AML-193 (cell line): ENCODE measurements around the gene FHIT.

Experiments used
- DNase-seq, 2 experiments: peaks; one replicate each; lab custom pipeline; 2025; lab: John Stamatoyannopoulos, UW

Gene FHIT

GRCh38 chr3:60330107-60330506, 921.1 kb downstream of the FHIT start:
- no peak for DNase-seq

- DNase-seq = no peak
Observed at GRCh38 chr3:60325610-60326170, 925.6 kb downstream of the FHIT start.

GRCh38 chr3:60323651-60324050, 927.6 kb downstream of the FHIT start:
- no peak for DNase-seq

GRCh38 chr3:60323180-60323579, 928.1 kb downstream of the FHIT start:
- no peak for DNase-seq

GRCh38 chr3:60322298-60322856, 928.9 kb downstream of the FHIT start:
- DNase-seq = no peak

GRCh38 chr3:60319179-60319858, 931.9 kb downstream of the FHIT start:
- DNase-seq = no peak

- no peak for DNase-seq
Observed at GRCh38 chr3:60316121-60316797, 935.0 kb downstream of the FHIT start.

GRCh38 chr3:60313951-60314461, 937.2 kb downstream of the FHIT start:
- DNase-seq = no peak

GRCh38 chr3:60313231-60313798, 937.9 kb downstream of the FHIT start:
- no peak for DNase-seq

- no peak for DNase-seq
Observed at GRCh38 chr3:60309539-60310268, 941.5 kb downstream of the FHIT start.

- DNase-seq = no peak
Observed at GRCh38 chr3:60308808-60309207, 942.4 kb downstream of the FHIT start.

- no peak for DNase-seq
Observed at GRCh38 chr3:60307562-60308199, 943.6 kb downstream of the FHIT start.

GRCh38 chr3:60304112-60304511, 947.1 kb downstream of the FHIT start:
- no peak for DNase-seq

- no peak for DNase-seq
Observed at GRCh38 chr3:60303160-60303559, 948.1 kb downstream of the FHIT start.

GRCh38 chr3:60301142-60301541, 950.1 kb downstream of the FHIT start:
- no peak for DNase-seq

GRCh38 chr3:60298141-60298540, 953.1 kb downstream of the FHIT start:
- no peak for DNase-seq

GRCh38 chr3:60294181-60294580, 957.1 kb downstream of the FHIT start:
- no peak for DNase-seq

GRCh38 chr3:60291115-60291514, 960.1 kb downstream of the FHIT start:
- DNase-seq = no peak

- DNase-seq = no peak
Observed at GRCh38 chr3:60290122-60290492, 961.1 kb downstream of the FHIT start.

GRCh38 chr3:60289341-60290121, 961.7 kb downstream of the FHIT start:
- DNase-seq = no peak

- DNase-seq = no peak
Observed at GRCh38 chr3:60282866-60283265, 968.4 kb downstream of the FHIT start.
